Posterior vena cava (tissue), 2 donors: ENCODE measurements around the gene PCDHB12. TPM values are rescaled to one million over a fixed set of nuclear protein-coding genes. Genes with fewer than 3 reads are reported as not detected.
"Not testable (repeated sequence)": the region's sequence is repeated elsewhere in the genome, so short reads cannot be mapped to it uniquely, and the experiment has no call there.

Experiments used
- DNase-seq: peaks from one replicate; pipeline ENCODE4 v3.0.0-alpha.2; 2020; ENCODE audit warnings: low spot score
- intact Hi-C, 2 donors: fragments of 100-400 bp; cut with DNase I; formaldehyde crosslinking; loops; one replicate each; pipeline versions ENCODE4 v1.14.1 to v1.14.2; 2022 to 2023
- total RNA-seq, 2 donors: library from RNA; stranded (reverse); fragmentation: NEBNext Ultra II Directional; extraction: Animal tissue kit (Norgen Biotek cat#: 25700); gene quantifications; one replicate each; pipeline ENCODE4 v1.2.1, GENCODE V29; 2021
- donor health status: DM: yes; HTN: yes; CAD: no.
- donor health status: DM: yes; HTN: yes; CAD: no.

Gene PCDHB12
- total RNA-seq, 2 donors from 2014 or later: 3.6 to 4.1 TPM

GRCh38 chr5:141247434-141247833 lies 38.9 kb downstream of the PCDHB12 start:
- DNase-seq, intact Hi-C loops: not testable (repeated sequence)

- intact Hi-C loops: no loop called here
- DNase-seq: no peak
Measured at GRCh38 chr5:141250576-141250975, 42.1 kb downstream of the PCDHB12 start.

- intact Hi-C loops: no loop called here
Measured at GRCh38 chr5:141258464-141258863, 49.9 kb downstream of the PCDHB12 start.

GRCh38 chr5:141258948-141259347 lies 50.4 kb downstream of the PCDHB12 start:
- no peak for DNase-seq
- intact Hi-C loops: no loop called here

More at GRCh38 chr5:141258464-141258863, 49.9 kb downstream of the PCDHB12 start:
- no peak for DNase-seq

GRCh38 chr5:141260458-141261237 lies 52.1 kb downstream of the PCDHB12 start:
- intact Hi-C loops: no loop called here
- DNase-seq: no peak

GRCh38 chr5:141261238-141261546 lies 52.7 kb downstream of the PCDHB12 start:
- intact Hi-C loops: no loop called here
- DNase-seq: no peak

Other genes with a start within 250 kb of the PCDHB12 start
- under 1 TPM; 0.32 to 0.33 TPM for gene PCDHAC2, start 242.2 kb upstream of the PCDHB12 start, total RNA-seq
- gene PCDHB1, start 157.3 kb upstream of the PCDHB12 start, total RNA-seq: not detected
- 1 to 10 TPM; 2.3 to 3.2 TPM for gene PCDHB2, start 114.1 kb upstream of the PCDHB12 start, total RNA-seq
- gene PCDHB3, start 108.2 kb upstream of the PCDHB12 start, total RNA-seq: 1 to 10 TPM; 1.2 to 1.3 TPM
- gene PCDHB4, start 86.9 kb upstream of the PCDHB12 start, total RNA-seq: 1 to 10 TPM; 4.1 to 5.2 TPM
- gene PCDHB5, start 73.5 kb upstream of the PCDHB12 start, total RNA-seq: 1 to 10 TPM; 2.8 to 3.1 TPM
- gene PCDHB6, start 58.7 kb upstream of the PCDHB12 start, total RNA-seq: 1 to 10 TPM in 1 of 2 donors, under 1 TPM in 1; 0.95 to 1.6 TPM
- gene PCDHB7, start 36.1 kb upstream of the PCDHB12 start, total RNA-seq: 1 to 10 TPM; 2.6 to 5.5 TPM
- 1 to 10 TPM; 2.3 to 3.5 TPM for gene PCDHB8, start 30.9 kb upstream of the PCDHB12 start, total RNA-seq
- gene PCDHB16, start 26.3 kb upstream of the PCDHB12 start, total RNA-seq: 1 to 10 TPM; 3.0 to 5.0 TPM
- 1 to 10 TPM; 1.1 to 5.3 TPM for gene PCDHB9, start 21.6 kb upstream of the PCDHB12 start, total RNA-seq
- gene PCDHB10, start 16.4 kb upstream of the PCDHB12 start, total RNA-seq: 1 to 10 TPM; 2.6 to 3.8 TPM
- gene PCDHB11, start 9.1 kb upstream of the PCDHB12 start, total RNA-seq: 1 to 10 TPM; 3.6 to 4.0 TPM
- 1 to 10 TPM; 3.9 to 6.4 TPM for gene PCDHB13, start 5.2 kb downstream of the PCDHB12 start, total RNA-seq
- gene PCDHB14, start 14.6 kb downstream of the PCDHB12 start, total RNA-seq: 1 to 10 TPM; 5.0 to 8.7 TPM
- 1 to 10 TPM; 3.8 to 4.4 TPM for gene PCDHB15, start 36.7 kb downstream of the PCDHB12 start, total RNA-seq
- under 1 TPM; 0.46 to 1.00 TPM for gene SLC25A2, start 95.3 kb downstream of the PCDHB12 start, total RNA-seq
- gene TAF7, start 112.1 kb downstream of the PCDHB12 start, total RNA-seq: 10 to 100 TPM; 57.9 to 63.1 TPM
- under 1 TPM; 0.81 to 0.93 TPM for gene PCDHGA1, start 121.8 kb downstream of the PCDHB12 start, total RNA-seq
- 1 to 10 TPM; 3.7 to 7.4 TPM for gene PCDHGA2, start 130.0 kb downstream of the PCDHB12 start, total RNA-seq
- 1 to 10 TPM; 2.0 to 3.0 TPM for gene PCDHGA3, start 135.1 kb downstream of the PCDHB12 start, total RNA-seq
- 1 to 10 TPM; 2.6 to 2.8 TPM for gene PCDHGB1, start 141.4 kb downstream of the PCDHB12 start, total RNA-seq
- 1 to 10 TPM; 4.7 to 5.5 TPM for gene PCDHGA4, start 146.3 kb downstream of the PCDHB12 start, total RNA-seq
- gene PCDHGB2, start 151.3 kb downstream of the PCDHB12 start, total RNA-seq: 1 to 10 TPM; 4.7 to 5.2 TPM
- 1 to 10 TPM; 3.9 to 5.2 TPM for gene PCDHGA5, start 155.4 kb downstream of the PCDHB12 start, total RNA-seq
- 1 to 10 TPM; 4.9 to 5.0 TPM for gene PCDHGB3, start 161.5 kb downstream of the PCDHB12 start, total RNA-seq
- gene PCDHGA6, start 165.2 kb downstream of the PCDHB12 start, total RNA-seq: 1 to 10 TPM; 6.6 to 7.9 TPM
- gene PCDHGA7, start 174.0 kb downstream of the PCDHB12 start, total RNA-seq: 1 to 10 TPM; 4.0 to 4.3 TPM
- 1 to 10 TPM; 4.8 to 5.7 TPM for gene PCDHGB4, start 179.0 kb downstream of the PCDHB12 start, total RNA-seq
- 1 to 10 TPM; 2.0 to 2.4 TPM for gene PCDHGA8, start 183.9 kb downstream of the PCDHB12 start, total RNA-seq
- gene PCDHGB5, start 189.2 kb downstream of the PCDHB12 start, total RNA-seq: 1 to 10 TPM; 8.1 to 9.5 TPM
- gene PCDHGA9, start 194.1 kb downstream of the PCDHB12 start, total RNA-seq: 1 to 10 TPM; 5.6 to 7.2 TPM
- 1 to 10 TPM; 6.7 to 8.5 TPM for gene PCDHGB6, start 199.3 kb downstream of the PCDHB12 start, total RNA-seq
- 1 to 10 TPM; 5.7 to 6.6 TPM for gene PCDHGA10, start 204.3 kb downstream of the PCDHB12 start, total RNA-seq
- gene PCDHGB7, start 209.0 kb downstream of the PCDHB12 start, total RNA-seq: 10 to 100 TPM; 12.2 to 17.1 TPM
- gene PCDHGA11, start 212.3 kb downstream of the PCDHB12 start, total RNA-seq: 1 to 10 TPM; 4.6 to 4.8 TPM
- 10 to 100 TPM in 1 of 2 donors, 1 to 10 TPM in 1; 5.2 to 11.6 TPM for gene PCDHGA12, start 221.8 kb downstream of the PCDHB12 start, total RNA-seq